Ishikawa (cell line): Measurements from ENCODE around the gene ARHGAP31.

Experiments
- CEBPB ChIP-seq: IDR thresholded peaks from 2 replicates; pipeline ENCODE4 v1.6.1; 2012
- CREB1 ChIP-seq: IDR thresholded peaks from 2 replicates; pipeline ENCODE4 v1.6.1; 2012; ENCODE audit warnings: low read depth
- EGR1 ChIP-seq: IDR thresholded peaks from 2 replicates; pipeline ENCODE4 v1.6.1; 2012
- EP300 ChIP-seq: IDR thresholded peaks from 2 replicates; pipeline ENCODE4 v1.6.1; 2012; ENCODE audit warnings: borderline replicate concordance
- FOXM1 ChIP-seq: IDR thresholded peaks from 2 replicates; pipeline ENCODE4 v1.6.1; 2012; ENCODE audit warnings: low read depth, borderline replicate concordance
- NFIC ChIP-seq: IDR thresholded peaks from 2 replicates; pipeline ENCODE4 v1.6.1; 2012
- RAD21 ChIP-seq: IDR thresholded peaks from 2 replicates; pipeline ENCODE4 v1.6.1; 2012; ENCODE audit warnings: low read depth
- TAF1 ChIP-seq: IDR thresholded peaks from 2 replicates; pipeline ENCODE4 v1.6.1; 2012; ENCODE audit warnings: low read depth, mild to moderate bottlenecking
- TCF12 ChIP-seq: IDR thresholded peaks from 2 replicates; pipeline ENCODE4 v1.6.1; 2012; ENCODE audit warnings: low read depth
- TEAD4 ChIP-seq: IDR thresholded peaks from 2 replicates; pipeline ENCODE4 v1.6.1; 2012
- YY1 ChIP-seq: IDR thresholded peaks from 2 replicates; pipeline ENCODE4 v1.6.1; 2012; ENCODE audit warnings: low read depth
- ZBTB7A ChIP-seq: IDR thresholded peaks from 2 replicates; pipeline ENCODE4 v1.6.1; 2012; ENCODE audit warnings: low read depth
- TF ChIP-seq, protein P1 (sequence below): IDR thresholded peaks from 2 replicates; pipeline ENCODE4 v1.6.1; 2012; ENCODE audit warnings: low read depth, mild to moderate bottlenecking
- TF ChIP-seq, protein P2 (sequence below): IDR thresholded peaks from 2 replicates; pipeline ENCODE4 v1.6.1; 2012
- TF ChIP-seq, protein P3 (sequence below): IDR thresholded peaks from 2 replicates; pipeline ENCODE4 v1.6.1; 2012

Gene ARHGAP31

DNA sequence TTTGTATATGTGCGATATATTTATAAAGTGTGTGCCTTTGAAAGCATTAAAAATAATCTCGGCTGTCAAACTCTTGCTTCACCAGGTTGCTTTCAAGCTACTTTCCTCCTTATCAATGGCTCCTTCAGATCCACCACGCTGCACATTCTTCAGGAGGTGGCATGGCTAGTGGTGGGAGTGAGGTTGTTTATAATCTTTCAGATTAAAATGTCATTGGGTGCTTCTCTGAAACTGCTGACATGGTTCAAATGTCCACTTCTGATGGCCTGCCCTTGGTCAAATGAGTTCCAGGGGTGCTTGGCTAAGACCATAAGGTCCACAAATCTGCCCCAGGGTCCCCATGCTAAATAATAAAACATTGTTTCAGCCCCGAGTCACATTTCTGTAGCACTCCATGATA lies 36.7 kb downstream of the ARHGAP31 start:
- TF ChIP-seq RAD21 (no peak), CREB1 (no peak), TAF1 (no peak), YY1 (no peak), CEBPB (no peak), NFIC (no peak), EP300 (no peak), EGR1 (no peak), TCF12 (no peak), FOXM1 (no peak), TEAD4 (no peak), ZBTB7A (no peak)
- TF ChIP-seq, protein P1, sequence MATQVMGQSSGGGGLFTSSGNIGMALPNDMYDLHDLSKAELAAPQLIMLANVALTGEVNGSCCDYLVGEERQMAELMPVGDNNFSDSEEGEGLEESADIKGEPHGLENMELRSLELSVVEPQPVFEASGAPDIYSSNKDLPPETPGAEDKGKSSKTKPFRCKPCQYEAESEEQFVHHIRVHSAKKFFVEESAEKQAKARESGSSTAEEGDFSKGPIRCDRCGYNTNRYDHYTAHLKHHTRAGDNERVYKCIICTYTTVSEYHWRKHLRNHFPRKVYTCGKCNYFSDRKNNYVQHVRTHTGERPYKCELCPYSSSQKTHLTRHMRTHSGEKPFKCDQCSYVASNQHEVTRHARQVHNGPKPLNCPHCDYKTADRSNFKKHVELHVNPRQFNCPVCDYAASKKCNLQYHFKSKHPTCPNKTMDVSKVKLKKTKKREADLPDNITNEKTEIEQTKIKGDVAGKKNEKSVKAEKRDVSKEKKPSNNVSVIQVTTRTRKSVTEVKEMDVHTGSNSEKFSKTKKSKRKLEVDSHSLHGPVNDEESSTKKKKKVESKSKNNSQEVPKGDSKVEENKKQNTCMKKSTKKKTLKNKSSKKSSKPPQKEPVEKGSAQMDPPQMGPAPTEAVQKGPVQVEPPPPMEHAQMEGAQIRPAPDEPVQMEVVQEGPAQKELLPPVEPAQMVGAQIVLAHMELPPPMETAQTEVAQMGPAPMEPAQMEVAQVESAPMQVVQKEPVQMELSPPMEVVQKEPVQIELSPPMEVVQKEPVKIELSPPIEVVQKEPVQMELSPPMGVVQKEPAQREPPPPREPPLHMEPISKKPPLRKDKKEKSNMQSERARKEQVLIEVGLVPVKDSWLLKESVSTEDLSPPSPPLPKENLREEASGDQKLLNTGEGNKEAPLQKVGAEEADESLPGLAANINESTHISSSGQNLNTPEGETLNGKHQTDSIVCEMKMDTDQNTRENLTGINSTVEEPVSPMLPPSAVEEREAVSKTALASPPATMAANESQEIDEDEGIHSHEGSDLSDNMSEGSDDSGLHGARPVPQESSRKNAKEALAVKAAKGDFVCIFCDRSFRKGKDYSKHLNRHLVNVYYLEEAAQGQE = no peak
- TF ChIP-seq, protein P2, sequence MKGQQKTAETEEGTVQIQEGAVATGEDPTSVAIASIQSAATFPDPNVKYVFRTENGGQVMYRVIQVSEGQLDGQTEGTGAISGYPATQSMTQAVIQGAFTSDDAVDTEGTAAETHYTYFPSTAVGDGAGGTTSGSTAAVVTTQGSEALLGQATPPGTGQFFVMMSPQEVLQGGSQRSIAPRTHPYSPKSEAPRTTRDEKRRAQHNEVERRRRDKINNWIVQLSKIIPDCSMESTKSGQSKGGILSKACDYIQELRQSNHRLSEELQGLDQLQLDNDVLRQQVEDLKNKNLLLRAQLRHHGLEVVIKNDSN = no peak
- TF ChIP-seq, protein P3, sequence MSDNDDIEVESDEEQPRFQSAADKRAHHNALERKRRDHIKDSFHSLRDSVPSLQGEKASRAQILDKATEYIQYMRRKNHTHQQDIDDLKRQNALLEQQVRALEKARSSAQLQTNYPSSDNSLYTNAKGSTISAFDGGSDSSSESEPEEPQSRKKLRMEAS = no peak

DNA sequence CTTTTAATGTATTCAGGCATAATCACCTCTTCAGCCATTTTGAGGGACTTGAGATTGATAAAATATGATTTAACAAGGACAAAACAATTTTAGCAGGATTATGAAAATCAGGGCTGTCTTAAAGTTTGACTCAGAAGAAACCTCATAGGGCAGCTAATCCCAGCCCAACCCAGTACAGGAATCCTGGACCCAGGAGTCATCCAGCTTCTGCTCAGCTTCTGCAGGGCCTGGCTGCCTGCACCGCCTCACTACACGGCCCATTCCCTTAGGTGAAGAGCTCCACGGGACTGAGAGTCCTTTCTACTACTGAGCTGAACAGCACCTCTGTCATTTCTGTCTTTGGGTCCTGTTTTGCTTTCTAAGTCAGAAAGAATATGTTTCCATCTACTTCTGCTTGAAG lies 37.5 kb downstream of the ARHGAP31 start:
- TF ChIP-seq EP300 (no peak), CREB1 (no peak), RAD21 (no peak), YY1 (no peak), EGR1 (no peak), TCF12 (no peak), NFIC (no peak), CEBPB (no peak), TEAD4 (no peak), ZBTB7A (no peak), TAF1 (no peak), FOXM1 (no peak)
- TF ChIP-seq, protein P3 = no peak
- TF ChIP-seq, protein P1 = no peak
- TF ChIP-seq, protein P2 = no peak

DNA sequence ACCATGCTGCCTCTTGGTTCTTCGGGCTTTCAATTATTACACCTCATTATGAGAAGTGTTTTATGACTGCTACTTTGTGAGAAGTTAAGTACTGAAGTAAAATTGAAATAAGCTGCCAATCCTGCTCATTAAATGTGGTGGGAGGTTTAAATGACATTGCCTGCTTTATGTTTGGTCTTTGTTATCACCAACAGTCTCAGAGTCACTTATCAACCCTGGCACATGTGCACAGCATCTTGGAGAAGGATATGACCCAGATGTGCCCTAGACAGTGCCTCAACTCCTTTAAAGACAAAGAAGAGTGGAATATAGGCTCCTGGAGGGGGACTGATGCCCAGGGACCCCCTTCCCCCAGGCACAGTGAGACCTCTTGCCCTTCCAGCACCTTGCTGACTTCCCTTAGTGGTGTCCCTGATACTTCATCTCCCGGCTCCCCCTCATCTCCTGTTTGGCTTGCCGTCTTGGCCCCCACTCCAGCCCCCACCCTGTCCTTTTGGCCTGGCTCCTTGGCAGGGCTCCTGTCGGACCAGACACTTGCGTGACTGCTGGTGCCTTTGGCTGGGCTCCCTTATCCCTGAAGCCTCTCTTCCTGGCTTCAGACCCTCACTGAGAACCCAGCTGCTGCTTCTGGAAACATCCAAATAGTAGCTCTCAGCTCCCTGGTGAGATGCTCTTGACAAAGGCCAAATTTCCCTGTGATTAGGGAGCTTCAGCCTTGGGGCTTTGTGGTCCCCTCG lies 39.8 kb downstream of the ARHGAP31 start:
- TF ChIP-seq TCF12 (no peak), CREB1 (no peak)

DNA sequence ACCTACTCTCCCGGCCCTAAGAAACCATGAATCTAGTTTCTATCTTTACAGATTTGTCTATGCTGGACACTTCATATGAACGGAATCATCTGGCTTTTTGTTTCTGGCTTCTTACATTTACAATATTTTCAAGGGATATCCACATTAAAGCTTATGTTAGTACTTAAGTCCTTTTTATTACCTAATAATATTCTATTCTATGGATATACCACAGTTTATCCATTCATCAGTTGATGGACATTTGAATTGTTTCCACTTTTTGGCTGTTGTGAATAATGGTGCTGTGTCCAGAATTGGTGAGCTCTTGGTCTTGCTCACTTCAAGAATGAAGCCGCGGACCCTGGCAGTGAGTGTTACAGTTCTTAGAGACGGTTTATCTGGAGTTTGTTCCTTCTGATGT lies 42.6 kb downstream of the ARHGAP31 start:
- no peak for TF ChIP-seq YY1
- no peak for TF ChIP-seq EGR1
- no peak for TF ChIP-seq RAD21
- TF ChIP-seq, protein P3 = no peak
- TF ChIP-seq, protein P1 = no peak

DNA sequence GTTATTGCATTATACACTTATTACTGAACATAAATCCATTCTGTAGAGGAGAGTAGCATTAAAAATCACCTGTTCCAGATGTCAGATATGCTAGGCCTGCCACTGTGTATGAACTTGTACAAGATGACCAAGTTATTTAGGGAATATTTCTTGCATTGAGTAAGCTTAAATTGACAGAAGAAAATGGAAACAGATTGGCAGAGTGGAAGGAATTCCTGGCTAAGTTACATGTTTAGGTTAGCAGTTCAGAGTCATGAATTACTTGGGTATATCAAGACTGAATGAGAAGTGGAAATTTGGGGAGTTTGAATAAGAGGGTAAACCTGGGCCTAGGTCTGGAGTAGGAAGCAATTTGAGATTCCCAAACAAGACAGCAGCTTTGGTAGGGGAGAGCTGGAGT lies 44.6 kb downstream of the ARHGAP31 start:
- TF ChIP-seq CEBPB (no peak), YY1 (no peak), TEAD4 (no peak), TCF12 (no peak), NFIC (no peak), TAF1 (no peak)
- TF ChIP-seq, protein P1 = no peak
- TF ChIP-seq, protein P2 = no peak
